K562 (cell line): Measurements from ENCODE around the gene CRB2. TPM values are rescaled to one million over a fixed set of nuclear protein-coding genes. Genes with fewer than 3 reads are reported as not detected.

Experiments
- ATAC-seq: fragments of 200-7000 bp; cut with Tn5 transposase; 3 replicates; pipeline ENCODE4 v1.9.1; 2020; ENCODE audit warnings: moderate library complexity
- BruUV-seq: library from RNA; stranded (reverse); fragments of 400-500 nt; replicated peaks from 2 replicates; lab custom pipeline; 2021; lab: Mats Ljungman, UMichigan
- CTCF ChIA-PET: fragments of 300-600 bp; formaldehyde crosslinking; extraction: SDS; loops from one replicate; lab custom pipeline; 2021; ENCODE audit warnings: low intra/inter-chr PET ratio; lab: Yijun Ruan, JAX
- POLR2A ChIA-PET: fragments of 300-600, 350-650 bp; sonication (Branson Sonifier 250); formaldehyde crosslinking; extraction: SDS; loops from one replicate; lab custom pipeline; 2021; ENCODE audit warnings: antibody characterized with exemption, inconsistent platforms; lab: Yijun Ruan, JAX
- DNase-seq, 4 experiments: peaks; one replicate each; pipeline versions ENCODE4 v3.0.0 to v3.0.0-alpha.2; 2011 to 2018; ENCODE audit warnings: low spot score in 3 of 4, mixed read lengths in 3 of 4; ENCODE audit errors: extremely low read depth in 1 of 4
- FAIRE-seq: peaks from 2 replicates; lab custom pipeline; 2011; peaks lifted over from hg19 to GRCh38; lab: Jason Lieb, UNC
- H2AFZ ChIP-seq: 2 replicates; pipeline ENCODE4 v1.6.0; 2011; ENCODE audit warnings: low read depth, low read length, control low read depth, inconsistent platforms
- H3K27ac ChIP-seq: fragments of 200-600 bp; 3 replicates; pipeline ENCODE4 v1.8.0; 2011; ENCODE audit warnings: low read depth, mild to moderate bottlenecking, control low read depth, inconsistent platforms, low read length, moderate library complexity, mixed read lengths; ENCODE audit errors: extremely low read depth
- H3K27me3 ChIP-seq, 2 experiments: fragments of 300-600 bp in 1 of 2; 2 replicates in 1 of 2; 3 replicates in 1 of 2; pipeline versions ENCODE4 v1.6.0 to v1.8.0; 2011; ENCODE audit warnings: inconsistent platforms in 2 of 2, low read length in 2 of 2, mild to moderate bottlenecking in 1 of 2, mixed read lengths in 1 of 2, moderate library complexity in 1 of 2; ENCODE audit not compliant: control insufficient read depth in 2 of 2, insufficient read depth in 2 of 2
- H3K36me3 ChIP-seq: fragments of 300-600 bp; 3 replicates; pipeline ENCODE4 v1.8.0; 2011; ENCODE audit warnings: mild to moderate bottlenecking, low read length, inconsistent platforms; ENCODE audit not compliant: control insufficient read depth, insufficient read depth
- H3K4me1 ChIP-seq, 2 experiments: fragments of 200-600 bp in 1 of 2; replicated peaks in 1 of 2; 2 replicates in 1 of 2; 3 replicates in 1 of 2; pipeline versions ENCODE4 v1.5.1 to v1.8.0; 2011; ENCODE audit warnings: inconsistent platforms in 2 of 2, low read length in 2 of 2, mild to moderate bottlenecking in 1 of 2, mixed read lengths in 1 of 2, moderate library complexity in 1 of 2; ENCODE audit not compliant: control insufficient read depth in 2 of 2, insufficient read depth in 2 of 2
- H3K4me2 ChIP-seq: 2 replicates; pipeline ENCODE4 v1.6.1; 2011; ENCODE audit warnings: low read length, control low read depth, inconsistent platforms, mixed read lengths; ENCODE audit not compliant: insufficient read depth
- H3K4me3 ChIP-seq: fragments of 200-600 bp; sonication (generic), shearing (Covaris generic); 2 replicates; pipeline ENCODE4 v1.5.1; 2016; ENCODE audit warnings: control low read depth, inconsistent platforms
- H3K79me2 ChIP-seq: fragments of 200-600 bp; 3 replicates; pipeline ENCODE4 v1.8.0; 2011; ENCODE audit warnings: low read length, inconsistent platforms; ENCODE audit not compliant: control insufficient read depth, insufficient read depth
- H3K9ac ChIP-seq, 2 experiments: 2 replicates each; pipeline versions ENCODE4 v1.6.0 to v1.6.1; 2011; ENCODE audit warnings: low read depth in 2 of 2, low read length in 2 of 2, control low read depth in 1 of 2, inconsistent platforms in 1 of 2, mild to moderate bottlenecking in 1 of 2, mixed read lengths in 1 of 2; ENCODE audit not compliant: insufficient read depth in 1 of 2
- H3K9me1 ChIP-seq: one replicate; pipeline ENCODE4 v1.6.0; 2011; ENCODE audit warnings: inconsistent platforms, mild to moderate bottlenecking, low read length, moderate library complexity; ENCODE audit not compliant: control insufficient read depth, insufficient read depth
- H3K9me3 ChIP-seq: replicated peaks from 2 replicates; pipeline ENCODE4 v1.5.1; 2011; ENCODE audit warnings: low read depth, low read length, inconsistent platforms; ENCODE audit not compliant: control insufficient read depth, insufficient read depth
- H4K20me1 ChIP-seq: replicated peaks from 2 replicates; pipeline ENCODE4 v1.6.1; 2011; ENCODE audit warnings: low read length, inconsistent platforms, mixed read lengths; ENCODE audit not compliant: control insufficient read depth, insufficient read depth
- FOXM1 ChIP-seq, 2 experiments: fragments of 450-650 bp in 1 of 2; sonication (generic) in 1 of 2; formaldehyde crosslinking in 1 of 2; IDR thresholded peaks; 2 replicates each; pipeline versions ENCODE4 v1.6.1 to v1.9.0; 2017 to 2022; ENCODE audit warnings: low read depth in 2 of 2, mild to moderate bottlenecking in 2 of 2, missing genetic modification reagents in 1 of 2, moderate library complexity in 1 of 2
- POLR2G ChIP-seq: fragments of 200-400 bp; formaldehyde crosslinking; IDR thresholded peaks from 2 replicates; pipeline ENCODE4 v1.6.1; 2017; ENCODE audit warnings: low read depth, mild to moderate bottlenecking, antibody characterized with exemption, low read length, moderate library complexity
- WGBS: fragments of 100-300 bp; shearing (Covaris generic); methylation state at CpG from one replicate; pipeline ENCODE4 v1.1.6; 2016; ENCODE audit warnings: low coverage, mixed read lengths; ENCODE audit not compliant: insufficient coverage; ENCODE audit errors: missing lambda C conversion rate; 5-methylcytosine and 5-hydroxymethylcytosine counted together
- in situ Hi-C: fragments of 300-500 bp; cut with MboI; formaldehyde crosslinking; loops from 4 replicates; pipeline ENCODE4 v1.15.0; 2018; ENCODE audit warnings: inconsistent platforms, mixed read lengths
- intact Hi-C: fragments of 100-400 bp; cut with micrococcal nuclease; formaldehyde crosslinking; loops from 2 replicates; pipeline ENCODE4 v1.14.2; 2022
- polyA plus RNA-seq, 8 experiments: library from polyadenylated mRNA; depleted of rRNA in 4 of 8; stranded (reverse) in 5 of 8; unstranded in 3 of 8; fragments of >200 nt; fragmentation: Nextera tagmentation in 2 of 8; fragmentation: Illumina TruSeq in 1 of 8; extraction: Ambion mirVana in 2 of 8; extraction: Trizol in 1 of 8; gene quantifications; 2 replicates each; pipeline versions ENCODE4 v1.2.1 to v1.2.3, GENCODE V29; 2011 to 2014; ENCODE audit warnings: inconsistent platforms in 1 of 8, missing spikeins in 1 of 8
- total RNA-seq, 7 experiments: library from RNA; depleted of rRNA in 6 of 7; stranded (reverse); fragments of >200 nt in 6 of 7; fragmentation: Illumina TruSeq in 2 of 7; extraction: Trizol in 2 of 7; gene quantifications; 2 replicates each; pipeline versions ENCODE4 v1.2.1 to v1.2.3, GENCODE V29; 2011 to 2021; ENCODE audit warnings: low replicate concordance in 1 of 7

Gene CRB2
- total and polyA plus RNA-seq, 9 of the 15 experiments (the other 6 are each of a cell fraction or from before 2014, with no cell fraction given) = 0.13 to 1.2 (median 0.25) TPM; not detected in 2

DNA sequence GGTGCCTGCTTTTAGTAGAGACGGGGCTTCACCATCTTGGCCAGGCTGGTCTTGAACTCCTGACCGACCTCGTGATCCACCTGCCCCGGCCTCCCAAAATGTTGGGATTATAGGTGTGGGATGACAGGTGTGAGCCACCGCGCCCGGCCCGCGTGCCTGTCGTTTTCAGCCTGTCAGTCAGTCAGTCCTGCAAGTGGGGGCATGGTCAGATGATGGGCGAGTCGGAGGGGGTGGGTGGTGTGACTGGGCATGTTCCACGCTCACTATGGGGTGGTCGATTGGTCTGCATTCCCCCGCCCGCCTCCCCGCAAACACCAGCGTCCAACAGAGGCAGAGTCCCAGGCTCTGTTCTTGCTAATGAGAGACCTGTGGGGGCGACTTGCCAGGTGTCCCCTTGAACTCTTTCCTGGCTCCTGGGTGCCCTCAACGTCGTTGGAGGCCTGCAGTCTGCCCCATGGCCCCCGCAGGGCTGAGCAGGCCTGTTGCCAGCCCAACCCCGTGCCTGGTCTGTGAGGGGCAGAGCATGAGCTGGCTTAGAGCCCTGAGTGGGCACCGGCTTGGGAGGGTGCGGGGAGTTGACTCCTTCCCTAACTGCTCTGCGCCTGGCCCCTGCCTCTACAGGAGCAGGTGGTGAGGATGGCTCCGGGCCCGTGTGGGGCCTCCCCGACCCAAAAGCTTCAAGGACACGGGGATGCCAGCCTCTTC lies 23.1 kb downstream of the CRB2 start:
- TF ChIP-seq FOXM1 (IDR thresholded peaks at IDR 0.05; ENCODE audit: low read depth) (no peak), FOXM1 (CRISPR knock-in tag; IDR thresholded peaks at IDR 0.05; ENCODE audit: low read depth) (no peak), POLR2G (0 out of 2 replicates have a peak, but pooled peaks have one; percentile 37)
- TF ChIP-seq, all 486 proteins: peak for 1
- no peak for DNase-seq
- intact Hi-C loops = no loop called here
- H3K9me3 ChIP-seq = no peaks in the 10 kb centered on the region
- no peak overlapping the region for H3K27ac ChIP-seq
- 61% methylated on average over 30 of the region's 30 CpGs for WGBS
- FAIRE-seq = no peak
- peaks cover 4% of the 10 kb centered on the region for H3K9me1 ChIP-seq
- no TSS peak for BruUV-seq
- in situ Hi-C loops = no loop called here
- no peaks in the 10 kb centered on the region for H4K20me1 ChIP-seq
- H3K79me2 ChIP-seq = no peaks in the 10 kb centered on the region
- no peak overlapping the region for H3K4me3 ChIP-seq
- H3K4me2 ChIP-seq = no peak overlapping the region
- peaks cover 13 to 73% of the 10 kb centered on the region in 2 experiments for H3K4me1 ChIP-seq
- no peaks in the 10 kb centered on the region for H3K27me3 ChIP-seq
- no peaks in the 10 kb centered on the region for H3K36me3 ChIP-seq
- H2AFZ ChIP-seq = no peak overlapping the region
- POLR2A ChIA-PET = interaction anchor here (1.1 kb wide), 1 partner anchor 10 kb away, joined by 3 read pairs; no protein-coding TSS in a partner anchor
- no peak for ATAC-seq
- H3K9ac ChIP-seq = no peak overlapping the region; a peak in 1 of 4 replicates
- CTCF ChIA-PET = no interaction called here
